Duodenal mucosa (tissue), 2 donors: ENCODE measurements around the gene HIRIP3.
A peak's percentile ranks its signal among the peaks of the same experiment; 100 is the strongest.

ENCODE experiments used
- H3K27ac ChIP-seq: one replicate; pipeline ENCODE4 v1.7.0; 2013; ENCODE audit warnings: low read depth, low read length
- H3K27me3 ChIP-seq, 2 donors: one replicate each; pipeline ENCODE4 v1.7.0; 2013; ENCODE audit warnings: low read length in 2 of 2, control low read depth in 1 of 2; ENCODE audit not compliant: insufficient read depth in 2 of 2, control insufficient read depth in 1 of 2
- H3K36me3 ChIP-seq, 2 donors: one replicate each; pipeline ENCODE4 v1.7.0; 2013; ENCODE audit warnings: low read length in 2 of 2, control low read depth in 1 of 2; ENCODE audit not compliant: insufficient read depth in 2 of 2, control insufficient read depth in 1 of 2
- H3K4me1 ChIP-seq, 2 donors: one replicate each; pipeline ENCODE4 v1.7.0; 2013; ENCODE audit warnings: low read length in 2 of 2, control low read depth in 1 of 2; ENCODE audit not compliant: insufficient read depth in 2 of 2, control insufficient read depth in 1 of 2
- H3K4me3 ChIP-seq, 2 donors: one replicate each; pipeline ENCODE4 v1.7.0; 2013; ENCODE audit warnings: low read length in 2 of 2, low read depth in 1 of 2
- H3K9ac ChIP-seq, 2 donors: one replicate each; pipeline ENCODE4 v1.7.0; 2013; ENCODE audit warnings: low read length in 2 of 2, low read depth in 1 of 2
- H3K9me3 ChIP-seq, 2 donors: one replicate each; pipeline ENCODE4 v1.7.0; 2013; ENCODE audit warnings: low read length in 2 of 2, control low read depth in 1 of 2; ENCODE audit not compliant: control insufficient read depth in 1 of 2

The HIRIP3 gene

DNA sequence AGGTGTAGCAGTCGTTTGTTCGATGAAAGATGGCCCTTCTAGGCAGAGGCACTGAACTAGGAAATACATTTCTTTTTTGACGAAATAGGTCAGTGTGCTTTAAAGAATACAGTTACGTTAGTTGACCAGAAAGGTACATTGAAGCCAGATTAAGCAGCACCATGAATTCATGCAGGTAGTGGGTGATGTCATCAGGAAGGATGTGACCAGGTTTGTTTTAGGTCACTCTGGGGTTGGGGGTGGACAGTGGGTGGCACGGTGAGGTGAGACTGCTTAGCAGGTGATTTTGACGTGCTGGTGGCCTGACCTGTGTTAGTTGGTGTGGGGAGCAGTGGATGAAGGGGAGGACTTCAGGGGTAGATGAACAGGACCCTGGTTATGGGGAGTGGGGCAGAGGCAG, 4.2 kb upstream of the HIRIP3 start:
- no peak overlapping the region for H3K9ac ChIP-seq
- H3K4me1 ChIP-seq, result peaks cover 12 to 15% of the 10 kb centered on the region in 2 donors
- H3K36me3 ChIP-seq, result peaks cover 4 to 35% of the 10 kb centered on the region in 2 donors
- no peaks in the 10 kb centered on the region for H3K27me3 ChIP-seq
- H3K4me3 ChIP-seq, result no peak overlapping the region
- H3K9me3 ChIP-seq, result no peaks in the 10 kb centered on the region
- no peak overlapping the region for H3K27ac ChIP-seq

GRCh38 chr16:29996766-29997250, 1.4 kb upstream of the HIRIP3 start:
- Histone ChIP-seq H3K36me3 (peaks cover 10 to 46% of the 10 kb centered on the region in 2 donors), H3K27ac (peak overlapping the region; percentile 36)

DNA sequence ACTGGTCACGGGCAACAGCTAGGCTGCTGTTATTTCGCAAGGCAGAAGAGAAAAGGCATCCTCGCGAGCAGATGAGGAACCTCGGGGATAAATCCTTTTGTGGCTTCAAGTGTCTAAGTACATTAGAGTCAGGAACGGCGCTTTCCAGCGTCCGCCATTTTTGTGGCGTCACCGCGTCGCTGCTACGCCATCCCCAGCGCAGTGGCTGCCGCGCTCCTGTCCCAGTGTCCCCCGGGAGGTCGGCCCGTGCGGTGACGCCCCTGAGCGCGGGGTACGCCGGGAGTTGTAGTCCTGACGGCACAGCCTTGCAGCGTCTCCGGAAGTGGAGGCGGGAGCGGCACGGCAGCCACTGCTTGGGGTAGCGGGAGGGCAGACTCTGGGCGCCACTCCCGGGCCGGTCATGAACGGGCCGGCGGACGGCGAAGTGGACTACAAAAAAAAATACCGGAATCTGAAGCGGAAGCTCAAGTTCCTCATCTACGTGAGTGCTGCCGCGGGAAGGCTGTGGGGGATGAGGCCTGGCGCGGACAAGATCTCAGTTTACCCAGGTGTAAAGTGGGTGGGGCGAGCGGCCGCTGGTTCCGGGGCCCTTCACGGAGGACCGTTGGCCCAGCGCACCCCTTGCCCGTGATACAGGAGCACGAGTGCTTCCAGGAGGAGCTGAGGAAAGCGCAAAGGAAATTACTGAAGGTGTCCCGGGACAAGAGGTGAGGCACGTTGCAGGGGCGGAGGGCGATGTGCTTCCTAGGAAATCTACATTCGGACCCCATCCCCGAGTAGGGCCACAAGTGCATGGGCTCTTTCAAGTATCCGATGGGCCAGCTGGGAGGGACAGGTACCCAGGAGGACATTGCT, 721 bp upstream of the HIRIP3 start, which contains the start of gene INO80E:
INO80E (plus strand) TSS at position 331 of the 855 bp plus-strand sequence; CDS start at position 401, 70 bp downstream.
- Histone ChIP-seq H3K27me3 (no peaks in the 10 kb centered on the region), H3K9me3 (no peaks in the 10 kb centered on the region), H3K4me1 (peaks cover 22% of the 10 kb centered on the region in 2 donors), H3K27ac (peak within 1 kb of the TSS; percentile 97), H3K4me3 (peak within 1 kb of the TSS; percentile 97), H3K9ac (peak within 1 kb of the TSS; percentile 82 to 95), H3K36me3 (peaks cover 6 to 47% of the 10 kb centered on the region in 2 donors)

More at GRCh38 chr16:29996766-29997250, 1.4 kb upstream of the HIRIP3 start:
- Histone ChIP-seq H3K4me3 (peak overlapping the region; percentile 97), H3K9ac (peak overlapping the region; percentile 82 to 95), H3K9me3 (no peaks in the 10 kb centered on the region), H3K27me3 (no peaks in the 10 kb centered on the region), H3K4me1 (peaks cover 22% of the 10 kb centered on the region in 2 donors)

GRCh38 chr16:29994600-29995323, 655 bp downstream of the HIRIP3 start:
- Histone ChIP-seq H3K4me3 (peak overlapping the region; percentile 97), H3K36me3 (peaks cover 12 to 45% of the 10 kb centered on the region in 2 donors), H3K9ac (peak overlapping the region; percentile 50 to 95), H3K27me3 (no peaks in the 10 kb centered on the region), H3K27ac (peak overlapping the region; percentile 97), H3K4me1 (peaks cover 22% of the 10 kb centered on the region in 2 donors), H3K9me3 (no peaks in the 10 kb centered on the region)

- no peaks in the 10 kb centered on the region for H3K27me3 ChIP-seq
- H3K36me3 ChIP-seq, result peaks cover 17 to 46% of the 10 kb centered on the region in 2 donors
- no peak overlapping the region for H3K27ac ChIP-seq
- no peak overlapping the region for H3K9ac ChIP-seq
- H3K9me3 ChIP-seq, result no peaks in the 10 kb centered on the region
- peaks cover 22% of the 10 kb centered on the region in 2 donors for H3K4me1 ChIP-seq
- H3K4me3 ChIP-seq, result peak overlapping the region; percentile 97
Observed at GRCh38 chr16:29993903-29994599, 1.4 kb downstream of the HIRIP3 start.

DNA sequence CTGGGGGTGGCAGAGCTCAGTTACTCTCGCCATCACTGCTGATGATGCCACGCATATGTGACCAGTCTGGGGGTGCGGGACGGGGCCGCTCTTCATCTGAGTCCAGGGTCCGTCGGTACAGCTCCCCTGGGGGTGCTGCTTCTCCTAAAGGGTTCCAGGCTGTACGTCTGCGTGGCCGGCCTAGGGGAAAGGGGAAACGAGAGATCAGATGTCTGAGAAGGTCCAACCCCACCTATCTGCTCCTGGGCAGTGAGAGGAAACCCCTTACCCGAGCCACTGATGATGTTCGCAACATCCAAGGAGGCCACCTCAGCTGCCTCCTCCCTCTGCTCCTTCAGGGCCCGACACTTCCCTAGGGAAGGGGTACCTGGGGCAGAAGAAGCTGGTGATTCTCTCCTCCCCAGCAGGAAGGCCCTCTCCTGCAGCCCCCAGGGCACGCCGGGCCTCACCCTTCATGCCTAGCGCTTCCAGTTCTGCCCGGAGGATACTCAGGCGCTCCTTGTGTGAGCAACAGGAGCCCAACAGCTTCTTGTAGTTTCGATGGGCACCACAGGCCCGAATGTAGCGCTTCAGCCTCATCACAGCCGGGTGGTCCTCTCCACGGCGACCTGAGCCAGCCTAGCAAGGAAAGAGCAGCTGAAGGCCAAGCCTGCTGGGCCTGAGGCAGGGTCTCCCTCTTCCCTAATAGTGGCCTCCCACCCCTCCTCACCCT, 2.1 kb downstream of the HIRIP3 start:
- Histone ChIP-seq H3K4me1 (peaks cover 22% of the 10 kb centered on the region in 2 donors), H3K9me3 (no peaks in the 10 kb centered on the region), H3K36me3 (peaks cover 24 to 52% of the 10 kb centered on the region in 2 donors), H3K9ac (no peak overlapping the region), H3K27ac (no peak overlapping the region), H3K4me3 (no peak overlapping the region), H3K27me3 (no peaks in the 10 kb centered on the region)

GRCh38 chr16:29992344-29992967, 3.0 kb downstream of the HIRIP3 start:
- Histone ChIP-seq H3K4me1 (peaks cover 22% of the 10 kb centered on the region in 2 donors), H3K27ac (no peak overlapping the region), H3K9ac (no peak overlapping the region), H3K4me3 (no peak overlapping the region), H3K36me3 (peaks cover 30 to 56% of the 10 kb centered on the region in 2 donors), H3K9me3 (no peaks in the 10 kb centered on the region), H3K27me3 (no peaks in the 10 kb centered on the region)

DNA sequence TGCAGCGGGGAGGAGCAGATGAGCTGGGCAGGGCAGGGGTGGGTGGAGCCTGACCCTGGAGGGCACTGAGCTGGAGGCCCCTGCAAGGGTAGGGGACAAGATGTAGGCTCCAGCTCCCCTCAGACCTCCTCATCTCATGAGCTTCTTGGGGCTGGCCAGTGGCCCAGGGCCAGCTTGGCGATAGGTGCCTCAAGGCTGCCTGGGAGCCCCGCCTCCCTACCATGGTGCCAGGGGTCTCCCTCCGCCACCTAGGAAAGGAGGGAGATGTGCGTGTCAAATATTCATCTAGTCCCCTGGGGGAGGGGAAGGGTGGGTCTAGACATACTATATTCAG, 3.9 kb downstream of the HIRIP3 start:
- H3K36me3 ChIP-seq, result peaks cover 34 to 60% of the 10 kb centered on the region in 2 donors
- no peak overlapping the region for H3K27ac ChIP-seq
- no peak overlapping the region for H3K4me3 ChIP-seq
- no peaks in the 10 kb centered on the region for H3K27me3 ChIP-seq
- peaks cover 15 to 16% of the 10 kb centered on the region in 2 donors for H3K4me1 ChIP-seq
- H3K9me3 ChIP-seq, result no peaks in the 10 kb centered on the region
- no peak overlapping the region for H3K9ac ChIP-seq

- Histone ChIP-seq H3K4me1 (peaks cover 12 to 16% of the 10 kb centered on the region in 2 donors), H3K36me3 (peaks cover 39 to 65% of the 10 kb centered on the region in 2 donors), H3K27ac (no peak overlapping the region)
Observed at GRCh38 chr16:29990883-29991570, 4.4 kb downstream of the HIRIP3 start.

More at GRCh38 chr16:29990883-29991570, 4.4 kb downstream of the HIRIP3 start:
- no peak overlapping the region for H3K9ac ChIP-seq
- H3K4me3 ChIP-seq, result no peak overlapping the region
- H3K9me3 ChIP-seq, result no peaks in the 10 kb centered on the region
- no peaks in the 10 kb centered on the region for H3K27me3 ChIP-seq
